ENCODE results near the gene TMEM117.
A peak's percentile ranks its signal among the peaks of the same experiment; 100 is the strongest.

TMEM117 gene

GRCh38 chr12:43805860-43806736, 29.8 kb upstream of the TMEM117 start, which contains the start of gene TWF1:
Gene TWF1 (minus strand): TSS chr12:43806317. CDS start chr12:43806245, 72 bp downstream.
- no peak for DNase-seq (ENCODE audit: low read depth)
- peak; percentile 30 for TF ChIP-seq CTCF (IDR thresholded peaks at IDR 0.05; ENCODE audit: low read depth, low read length, missing control alignments)
- H3K4me3 ChIP-seq (ENCODE audit: low read depth, low read length) = peak within 1 kb of the TSS; percentile 100

- DNase-seq (ENCODE audit: low read depth) = no peak
- no peak for TF ChIP-seq CTCF (IDR thresholded peaks at IDR 0.05; ENCODE audit: low read depth, low read length, missing control alignments)
- peak overlapping the region; percentile 100 for H3K4me3 ChIP-seq (ENCODE audit: low read depth, low read length)
Observed at GRCh38 chr12:43806737-43807072, 29.2 kb upstream of the TMEM117 start.

- TF ChIP-seq CTCF (IDR thresholded peaks at IDR 0.05; ENCODE audit: low read depth, low read length, missing control alignments) = no peak
- no peak for DNase-seq (ENCODE audit: low read depth)
- no peak overlapping the region for H3K4me3 ChIP-seq (ENCODE audit: low read depth, low read length)
Observed at GRCh38 chr12:43807386-43807785, 28.5 kb upstream of the TMEM117 start.

- TF ChIP-seq CTCF (IDR thresholded peaks at IDR 0.05; ENCODE audit: low read depth, low read length, missing control alignments) = no peak
- H3K4me3 ChIP-seq (ENCODE audit: low read depth, low read length) = no peak overlapping the region
- no peak for DNase-seq (ENCODE audit: low read depth)
Observed at GRCh38 chr12:43812057-43812456, 23.8 kb upstream of the TMEM117 start.

DNA sequence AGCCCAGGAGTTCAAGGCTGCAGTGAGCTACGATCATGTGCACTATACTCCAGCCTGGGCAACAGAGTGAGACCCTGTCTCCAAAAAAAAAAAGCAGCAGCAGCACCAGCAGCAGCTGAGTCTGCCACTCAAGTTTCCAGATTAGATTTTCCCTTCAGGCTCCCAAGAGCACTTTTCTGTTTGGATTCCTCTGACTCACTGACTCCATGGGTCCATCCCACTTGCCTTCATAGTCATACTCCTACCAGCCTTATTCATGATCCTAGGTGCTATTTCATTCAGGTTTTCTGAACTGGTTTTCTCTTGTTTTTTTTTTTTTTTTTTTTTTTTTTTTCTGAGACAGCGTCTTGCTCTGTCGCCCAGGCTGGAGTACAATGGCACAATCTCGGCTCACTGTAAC, 23.0 kb upstream of the TMEM117 start:
- no peak for DNase-seq (ENCODE audit: low read depth)
- TF ChIP-seq CTCF (IDR thresholded peaks at IDR 0.05; ENCODE audit: low read depth, low read length, missing control alignments) = no peak
- no peak overlapping the region for H3K4me3 ChIP-seq (ENCODE audit: low read depth, low read length)

DNA sequence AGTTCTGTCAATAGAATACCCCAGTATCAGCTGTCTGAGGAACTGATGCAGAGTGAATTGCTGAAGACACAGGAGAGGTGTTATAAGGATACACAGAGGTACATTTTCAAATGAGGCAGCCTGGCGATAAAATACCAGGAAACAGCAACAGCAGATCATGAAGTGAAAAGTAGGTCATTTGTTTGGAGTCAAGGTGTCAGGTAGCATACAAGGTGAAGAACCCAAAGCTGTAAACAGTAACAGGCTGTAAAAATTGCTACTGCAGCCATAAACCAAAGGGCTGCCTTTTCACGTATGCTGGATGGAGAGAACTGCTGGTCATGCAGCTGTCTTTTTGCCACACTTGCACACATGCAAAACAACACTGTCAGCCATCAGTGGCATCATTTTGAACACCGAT, 20.5 kb upstream of the TMEM117 start:
- no peak overlapping the region for H3K4me3 ChIP-seq (ENCODE audit: low read depth, low read length)
- DNase-seq (ENCODE audit: low read depth) = no peak
- no peak for TF ChIP-seq CTCF (IDR thresholded peaks at IDR 0.05; ENCODE audit: low read depth, low read length, missing control alignments)

DNA sequence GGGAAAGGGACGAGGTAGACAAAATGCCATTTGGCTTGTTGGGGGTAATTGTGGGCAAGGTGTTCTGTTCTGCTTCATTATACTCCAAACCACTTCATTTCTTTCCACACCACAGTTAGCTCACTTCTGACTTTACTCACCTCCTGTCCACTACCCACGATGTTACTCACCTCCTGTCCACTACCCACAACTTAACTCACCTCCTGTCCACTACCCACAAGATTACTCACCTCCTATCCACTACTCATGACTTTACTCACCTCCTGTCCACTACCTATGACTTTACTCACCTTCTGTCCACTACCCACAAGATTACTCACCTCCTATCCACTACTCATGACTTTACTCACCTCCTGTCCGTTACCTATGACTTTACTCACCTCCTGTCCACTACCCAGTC, 19.7 kb upstream of the TMEM117 start:
- no peak for TF ChIP-seq CTCF (IDR thresholded peaks at IDR 0.05; ENCODE audit: low read depth, low read length, missing control alignments)
- no peak overlapping the region for H3K4me3 ChIP-seq (ENCODE audit: low read depth, low read length)
- no peak for DNase-seq (ENCODE audit: low read depth)

Data from GM12864 (cell line).